ENCODE data around the gene C1QL1.

GRCh38 chr17:44922746-44923470, 45.2 kb downstream of the C1QL1 start:
- TF ChIP-seq, protein P1, sequence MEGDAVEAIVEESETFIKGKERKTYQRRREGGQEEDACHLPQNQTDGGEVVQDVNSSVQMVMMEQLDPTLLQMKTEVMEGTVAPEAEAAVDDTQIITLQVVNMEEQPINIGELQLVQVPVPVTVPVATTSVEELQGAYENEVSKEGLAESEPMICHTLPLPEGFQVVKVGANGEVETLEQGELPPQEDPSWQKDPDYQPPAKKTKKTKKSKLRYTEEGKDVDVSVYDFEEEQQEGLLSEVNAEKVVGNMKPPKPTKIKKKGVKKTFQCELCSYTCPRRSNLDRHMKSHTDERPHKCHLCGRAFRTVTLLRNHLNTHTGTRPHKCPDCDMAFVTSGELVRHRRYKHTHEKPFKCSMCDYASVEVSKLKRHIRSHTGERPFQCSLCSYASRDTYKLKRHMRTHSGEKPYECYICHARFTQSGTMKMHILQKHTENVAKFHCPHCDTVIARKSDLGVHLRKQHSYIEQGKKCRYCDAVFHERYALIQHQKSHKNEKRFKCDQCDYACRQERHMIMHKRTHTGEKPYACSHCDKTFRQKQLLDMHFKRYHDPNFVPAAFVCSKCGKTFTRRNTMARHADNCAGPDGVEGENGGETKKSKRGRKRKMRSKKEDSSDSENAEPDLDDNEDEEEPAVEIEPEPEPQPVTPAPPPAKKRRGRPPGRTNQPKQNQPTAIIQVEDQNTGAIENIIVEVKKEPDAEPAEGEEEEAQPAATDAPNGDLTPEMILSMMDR (IDR thresholded peaks at IDR 0.05; ENCODE audit: low read depth, low read length), result no peak
- TF ChIP-seq POLR2A (IDR thresholded peaks at IDR 0.05; ENCODE audit: extremely low read depth, insufficient read length), result no peak
- no peak for TF ChIP-seq MYC (IDR thresholded peaks at IDR 0.05; ENCODE audit: low read depth, low read length)
